Renal cortical epithelial cell (primary cell): Measurements from ENCODE around the gene CAMK2D. TPM values are rescaled to one million over a fixed set of nuclear protein-coding genes. Genes with fewer than 3 reads are reported as not detected.

ENCODE experiments used
- DNase-seq: peaks from one replicate; pipeline ENCODE4 v3.0.0-alpha.2; 2011; ENCODE audit warnings: low read depth
- total RNA-seq: library from RNA; depleted of rRNA; stranded (reverse); fragments of >200 nt; gene quantifications from 2 replicates; pipeline ENCODE4 v1.2.3, GENCODE V29; 2014

Gene CAMK2D
- total RNA-seq, 1 donor from 2014 or later: 50.1 TPM

GRCh38 chr4:113763029-113763285, 1.4 kb upstream of the CAMK2D start:
- DNase-seq: no peak

GRCh38 chr4:113762186-113763028, 869 bp upstream of the CAMK2D start:
- peak; percentile 99 for DNase-seq

GRCh38 chr4:113760795-113761619, 531 bp downstream of the CAMK2D start:
- peak; percentile 56 for DNase-seq

GRCh38 chr4:113760094-113760794, 1.3 kb downstream of the CAMK2D start:
- DNase-seq: peak; percentile 50

- no peak for DNase-seq
These were observed 1.8 kb downstream of the CAMK2D start for GRCh38 chr4:113759696-113760093.

GRCh38 chr4:113758372-113758771, 3.2 kb downstream of the CAMK2D start:
- DNase-seq: peak; percentile 17

- no peak for DNase-seq
These were observed 4.1 kb downstream of the CAMK2D start for GRCh38 chr4:113757486-113757885.

GRCh38 chr4:113756005-113756410, 5.5 kb downstream of the CAMK2D start:
- peak; percentile 86 for DNase-seq

GRCh38 chr4:113750734-113751133, 10.8 kb downstream of the CAMK2D start:
- no peak for DNase-seq

- no peak for DNase-seq
These were observed 11.2 kb downstream of the CAMK2D start for GRCh38 chr4:113750296-113750695.

GRCh38 chr4:113749178-113749577, 12.4 kb downstream of the CAMK2D start:
- DNase-seq: no peak

- no peak for DNase-seq
These were observed 13.6 kb downstream of the CAMK2D start for GRCh38 chr4:113747949-113748348.

GRCh38 chr4:113745711-113746110, 15.8 kb downstream of the CAMK2D start:
- no peak for DNase-seq

- DNase-seq: no peak
These were observed 16.8 kb downstream of the CAMK2D start for GRCh38 chr4:113744667-113745240.

GRCh38 chr4:113743690-113744089, 17.8 kb downstream of the CAMK2D start:
- no peak for DNase-seq

- no peak for DNase-seq
These were observed 18.9 kb downstream of the CAMK2D start for GRCh38 chr4:113742643-113743042.

GRCh38 chr4:113741956-113742355, 19.6 kb downstream of the CAMK2D start:
- no peak for DNase-seq

GRCh38 chr4:113740857-113741379, 20.6 kb downstream of the CAMK2D start:
- DNase-seq: no peak

- no peak for DNase-seq
These were observed 22.3 kb downstream of the CAMK2D start for GRCh38 chr4:113739197-113739596.

- peak; percentile 48 for DNase-seq
These were observed 23.3 kb downstream of the CAMK2D start for GRCh38 chr4:113738251-113738650.

- no peak for DNase-seq
These were observed 27.9 kb downstream of the CAMK2D start for GRCh38 chr4:113733685-113734084.

- DNase-seq: no peak
These were observed 28.5 kb downstream of the CAMK2D start for GRCh38 chr4:113732967-113733527.
